Measurements from ENCODE around the gene ITPR3.

- no peak for TF ChIP-seq IRF1 (CRISPR knock-in tag; IDR thresholded peaks at IDR 0.05; ENCODE audit: low read depth)
- no peak for TF ChIP-seq TBX2 (CRISPR knock-in tag; IDR thresholded peaks at IDR 0.05; ENCODE audit: borderline replicate concordance)
- TF ChIP-seq CAMTA2 (CRISPR knock-in tag; IDR thresholded peaks at IDR 0.05; ENCODE audit: borderline replicate concordance) = no peak
- no peak for TF ChIP-seq ZNF740 (CRISPR knock-in tag; IDR thresholded peaks at IDR 0.05)
- no peak for TF ChIP-seq RCOR2 (CRISPR knock-in tag; IDR thresholded peaks at IDR 0.05)
- TF ChIP-seq POLR2A (IDR thresholded peaks at IDR 0.05; ENCODE audit: insufficient read depth in 1 of 2, low read depth in 2 of 2, low read length in 2 of 2) = no peak
- TF ChIP-seq CTCF (CRISPR knock-in tag; IDR thresholded peaks at IDR 0.05) = no peak
- no peak for TF ChIP-seq ARNT (IDR thresholded peaks at IDR 0.05)
- no peak for TF ChIP-seq RNF2 (conservative IDR thresholded peaks at IDR 0.05; ENCODE audit: low read depth)
- TF ChIP-seq ZBTB40 (IDR thresholded peaks at IDR 0.05) = no peak
- TF ChIP-seq ZBTB40 (CRISPR knock-in tag; IDR thresholded peaks at IDR 0.05) = no peak
- TF ChIP-seq KAT8 (CRISPR knock-in tag; IDR thresholded peaks at IDR 0.05) = no peak
- no peak for TF ChIP-seq EP300 (IDR thresholded peaks at IDR 0.05; ENCODE audit: low read depth in 2 of 2, low read length in 2 of 2)
- TF ChIP-seq EP300 (CRISPR knock-in tag; IDR thresholded peaks at IDR 0.05; ENCODE audit: borderline replicate concordance) = no peak
- no peak for TF ChIP-seq ZNF780A (CRISPR knock-in tag; IDR thresholded peaks at IDR 0.05)
Measured at GRCh38 chr6:33640361-33640760, 19.2 kb downstream of the ITPR3 start.

All from HepG2 (cell line).